ENCODE measurements around the gene SPACDR.

DNA sequence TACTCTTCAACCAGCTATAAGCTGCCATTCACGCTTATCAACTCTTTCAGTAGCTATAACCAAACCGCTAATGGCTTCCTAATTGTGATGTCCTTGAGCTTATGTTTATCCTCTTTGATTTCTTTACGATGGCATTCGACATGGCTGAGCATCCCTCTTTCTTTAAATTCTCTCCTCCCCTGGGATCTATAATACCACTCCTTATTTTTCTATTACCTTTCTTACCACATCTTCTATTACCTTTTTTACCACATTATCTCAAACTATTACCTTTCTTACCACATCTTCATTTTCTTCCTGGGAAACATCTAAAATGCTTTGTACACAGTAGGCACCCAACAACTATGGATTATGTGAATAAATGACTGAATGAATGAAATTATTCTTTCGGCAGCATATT is 48.6 kb downstream of the SPACDR start:
- TF ChIP-seq GABPA (IDR thresholded peaks at IDR 0.05; ENCODE audit: low read depth): no peak
- TF ChIP-seq, protein P1, sequence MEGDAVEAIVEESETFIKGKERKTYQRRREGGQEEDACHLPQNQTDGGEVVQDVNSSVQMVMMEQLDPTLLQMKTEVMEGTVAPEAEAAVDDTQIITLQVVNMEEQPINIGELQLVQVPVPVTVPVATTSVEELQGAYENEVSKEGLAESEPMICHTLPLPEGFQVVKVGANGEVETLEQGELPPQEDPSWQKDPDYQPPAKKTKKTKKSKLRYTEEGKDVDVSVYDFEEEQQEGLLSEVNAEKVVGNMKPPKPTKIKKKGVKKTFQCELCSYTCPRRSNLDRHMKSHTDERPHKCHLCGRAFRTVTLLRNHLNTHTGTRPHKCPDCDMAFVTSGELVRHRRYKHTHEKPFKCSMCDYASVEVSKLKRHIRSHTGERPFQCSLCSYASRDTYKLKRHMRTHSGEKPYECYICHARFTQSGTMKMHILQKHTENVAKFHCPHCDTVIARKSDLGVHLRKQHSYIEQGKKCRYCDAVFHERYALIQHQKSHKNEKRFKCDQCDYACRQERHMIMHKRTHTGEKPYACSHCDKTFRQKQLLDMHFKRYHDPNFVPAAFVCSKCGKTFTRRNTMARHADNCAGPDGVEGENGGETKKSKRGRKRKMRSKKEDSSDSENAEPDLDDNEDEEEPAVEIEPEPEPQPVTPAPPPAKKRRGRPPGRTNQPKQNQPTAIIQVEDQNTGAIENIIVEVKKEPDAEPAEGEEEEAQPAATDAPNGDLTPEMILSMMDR (IDR thresholded peaks at IDR 0.05; ENCODE audit: insufficient read depth, low read length): no peak
- no peak for TF ChIP-seq POLR2AphosphoS5 (IDR thresholded peaks at IDR 0.05; ENCODE audit: low read depth)
- TF ChIP-seq SPI1 (IDR thresholded peaks at IDR 0.05; ENCODE audit: borderline replicate concordance, low read depth): no peak
